NCI-H146 (cell line): ENCODE results near the gene LHB.

Experiments
- DNase-seq: peaks from one replicate; lab custom pipeline; 2025; lab: John Stamatoyannopoulos, UW

LHB gene

DNA sequence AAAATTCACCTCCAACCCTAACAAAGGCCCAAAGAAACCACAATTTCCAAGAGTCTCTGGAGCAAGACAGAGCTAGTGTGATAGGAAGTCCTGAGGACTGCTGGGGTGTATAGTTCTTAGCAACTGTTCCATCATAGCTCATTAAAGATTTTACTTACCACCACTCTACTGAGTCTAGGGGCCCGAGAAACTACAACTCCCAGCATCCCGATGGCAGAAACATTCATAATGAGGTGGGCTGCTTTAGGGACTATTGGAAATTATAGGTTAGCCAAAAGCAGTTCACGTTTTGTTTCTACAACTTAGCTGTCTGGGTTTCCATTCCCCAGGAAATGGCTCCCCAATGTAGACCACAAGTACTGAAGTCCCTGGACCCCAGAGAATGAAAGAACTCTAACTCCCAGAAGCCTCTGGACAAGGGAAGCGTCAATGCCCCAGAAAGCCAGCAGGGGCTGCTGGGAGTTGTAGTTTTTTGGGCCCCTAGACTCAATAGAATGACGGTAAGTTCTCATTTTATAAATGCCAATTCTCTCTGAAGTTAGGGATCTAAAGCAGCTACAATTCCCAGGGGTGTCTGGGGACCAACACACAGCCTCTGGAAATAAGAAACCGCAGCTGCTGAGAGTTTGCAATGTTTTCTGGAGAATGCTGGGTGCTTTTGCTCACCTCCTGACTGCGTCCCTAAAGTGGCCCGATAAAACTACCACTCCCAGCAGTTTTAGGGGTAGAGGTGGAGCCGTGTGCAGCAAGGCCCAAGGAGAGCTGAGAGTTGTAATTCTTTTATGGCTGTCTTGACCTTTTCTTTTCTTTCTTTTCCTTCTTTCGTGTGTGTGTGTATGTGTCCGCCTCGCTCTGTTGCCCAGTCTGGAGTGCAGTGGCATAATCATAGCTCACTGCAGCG lies 40.7 kb downstream of the LHB start:
- no peak for DNase-seq

GRCh38 chr19:48970923-48971395 lies 45.9 kb downstream of the LHB start:
- peak; percentile 48 for DNase-seq

DNA sequence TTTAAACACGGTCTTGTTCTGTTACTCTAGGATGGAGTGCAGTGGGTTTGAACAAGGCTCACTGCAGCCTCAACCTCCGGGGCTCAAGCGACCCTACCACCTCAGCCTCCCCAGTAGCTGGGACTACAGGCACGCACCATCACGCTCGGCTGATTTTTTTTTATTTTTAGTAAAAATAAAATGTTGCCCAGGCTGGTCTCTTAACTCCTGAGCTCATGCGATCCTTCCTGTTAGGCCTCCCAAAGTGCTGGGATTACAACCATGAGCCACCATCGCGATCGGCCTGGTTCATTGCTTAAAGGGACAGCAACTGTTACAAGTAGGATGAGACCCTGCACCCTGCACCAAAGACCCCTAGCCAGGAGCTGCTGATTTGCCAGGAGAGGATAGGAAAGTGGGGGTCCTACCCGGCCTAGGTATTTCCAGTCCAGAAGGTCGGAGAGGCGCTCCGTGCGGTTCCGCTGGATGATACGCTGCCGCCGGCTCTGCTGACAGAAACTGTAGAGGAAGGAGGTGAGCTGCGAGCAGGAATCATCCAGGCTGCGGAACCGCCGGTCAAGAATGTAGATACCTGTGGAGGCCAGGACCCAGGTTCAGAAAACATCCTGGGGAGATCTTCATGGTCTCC lies 46.6 kb downstream of the LHB start:
- no peak for DNase-seq

GRCh38 chr19:48969276-48970138 lies 47.4 kb downstream of the LHB start:
- DNase-seq = no peak

DNA sequence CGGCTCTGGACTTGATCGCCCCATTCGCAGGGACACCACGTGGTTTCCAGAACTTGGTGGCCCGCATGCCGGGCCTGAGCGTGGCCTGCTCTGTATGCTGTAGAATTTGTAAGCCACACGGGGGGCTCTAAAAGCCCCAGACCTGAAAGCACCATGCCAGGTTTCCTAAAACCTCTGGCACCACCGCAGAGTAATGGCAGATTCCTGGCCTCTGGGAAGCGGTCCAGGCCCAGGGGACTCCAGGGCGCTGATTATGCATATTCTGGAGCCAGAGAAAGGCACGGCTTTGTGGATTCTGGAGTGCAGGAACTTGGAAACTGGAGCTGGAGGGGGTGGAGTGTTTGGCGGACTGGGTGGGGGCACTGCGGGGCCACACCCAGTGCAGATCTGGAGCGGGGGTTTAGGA lies 48.1 kb downstream of the LHB start:
- DNase-seq = no peak

DNA sequence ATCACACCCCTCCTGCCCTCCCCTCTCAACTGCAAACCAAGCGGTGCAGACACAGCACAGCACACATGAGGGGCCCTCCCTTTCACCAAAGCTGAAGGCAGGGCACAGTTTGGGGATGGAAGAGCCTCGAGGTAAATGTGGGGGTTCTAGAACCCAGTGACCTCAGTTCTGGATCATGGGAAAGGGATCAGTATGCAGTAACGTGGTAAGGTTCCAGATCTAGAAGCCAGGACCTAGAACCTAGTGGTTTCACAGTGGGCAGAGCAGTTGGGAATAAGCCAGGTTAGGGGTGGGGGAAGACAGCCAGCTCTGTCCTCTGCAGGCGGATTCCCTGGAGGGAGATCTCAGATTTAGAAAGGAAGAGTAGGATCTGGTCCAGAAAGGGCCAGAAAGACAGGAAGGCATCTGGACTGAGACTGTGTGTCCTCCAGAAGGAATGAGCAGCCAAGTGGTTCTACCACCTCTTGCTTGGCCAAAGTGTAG lies 48.7 kb downstream of the LHB start:
- no peak for DNase-seq

DNA sequence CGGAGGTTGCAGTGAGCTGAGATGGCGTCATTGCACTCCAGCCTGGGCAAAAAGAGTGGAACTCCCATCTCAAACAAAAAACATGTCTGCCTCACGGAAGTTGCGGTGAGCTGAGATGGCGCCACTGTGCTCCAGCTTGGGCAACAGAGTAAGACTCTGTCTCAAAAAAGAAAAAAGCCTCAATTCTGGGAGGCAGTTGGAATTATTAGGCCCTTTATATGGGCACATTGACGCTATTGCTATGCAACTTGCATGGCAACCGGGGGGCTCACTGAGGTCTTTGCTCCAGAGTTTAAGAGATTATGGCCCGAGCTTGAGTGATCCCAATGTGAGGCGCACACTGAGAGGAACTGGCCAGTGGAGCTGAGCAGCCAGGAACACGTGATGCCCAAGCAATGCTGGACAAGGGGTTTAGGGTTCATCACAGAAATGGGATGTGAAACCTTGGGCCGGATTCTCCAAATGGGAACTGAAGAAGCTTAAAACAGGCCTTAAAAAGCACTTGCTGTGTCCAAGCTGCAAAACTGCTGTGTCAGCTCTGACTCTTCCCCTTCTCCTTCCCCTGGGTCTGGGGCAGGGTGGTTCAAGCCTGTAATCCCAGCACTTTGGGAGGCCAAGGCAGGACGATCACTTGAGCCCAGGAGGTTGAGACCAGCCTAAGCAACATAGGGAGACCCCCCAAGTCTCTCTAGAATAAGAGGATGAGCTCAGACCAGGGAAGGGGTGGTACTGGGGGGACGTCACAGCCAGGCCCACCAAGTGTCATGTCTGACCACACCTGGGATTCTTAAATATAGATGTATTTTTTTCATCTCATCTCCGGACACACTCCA lies 49.3 kb downstream of the LHB start:
- DNase-seq = no peak

- no peak for DNase-seq
Measured at GRCh38 chr19:48966541-48967345, 50.1 kb downstream of the LHB start.
